SU-DHL-6 (cell line): ENCODE data around the gene EML1.

Experiments used
- CTCF ChIP-seq: fragments of 200-600 bp; sonication (generic); IDR thresholded peaks from one replicate; pipeline ENCODE4 v1.5.1; 2017; ENCODE audit warnings: antibody characterized with exemption, mild to moderate bottlenecking, low read length, moderate library complexity; ENCODE audit not compliant: insufficient read depth, poor library complexity, severe bottlenecking
- EZH2phosphoT487 ChIP-seq: fragments of 200-600 bp; sonication (generic), shearing (Covaris generic); conservative IDR thresholded peaks from 2 replicates; pipeline ENCODE4 v1.6.1; 2018; ENCODE audit warnings: mild to moderate bottlenecking, antibody characterized with exemption, low read length, moderate library complexity, mixed read lengths

- TF ChIP-seq CTCF (no peak), EZH2phosphoT487 (no peak)
Observed at GRCh38 chr14:99975190-99975589, 182.0 kb downstream of the EML1 start.
